COLO668 (cell line): ENCODE measurements around the gene TMEM115.
"Not testable (repeated sequence)": the region's sequence is repeated elsewhere in the genome, so short reads cannot be mapped to it uniquely, and the experiment has no call there.

Source experiments
- DNase-seq: peaks from one replicate; lab custom pipeline; 2025; ENCODE audit not compliant: unreplicated experiment; lab: John Stamatoyannopoulos, UW

TMEM115 gene

DNA sequence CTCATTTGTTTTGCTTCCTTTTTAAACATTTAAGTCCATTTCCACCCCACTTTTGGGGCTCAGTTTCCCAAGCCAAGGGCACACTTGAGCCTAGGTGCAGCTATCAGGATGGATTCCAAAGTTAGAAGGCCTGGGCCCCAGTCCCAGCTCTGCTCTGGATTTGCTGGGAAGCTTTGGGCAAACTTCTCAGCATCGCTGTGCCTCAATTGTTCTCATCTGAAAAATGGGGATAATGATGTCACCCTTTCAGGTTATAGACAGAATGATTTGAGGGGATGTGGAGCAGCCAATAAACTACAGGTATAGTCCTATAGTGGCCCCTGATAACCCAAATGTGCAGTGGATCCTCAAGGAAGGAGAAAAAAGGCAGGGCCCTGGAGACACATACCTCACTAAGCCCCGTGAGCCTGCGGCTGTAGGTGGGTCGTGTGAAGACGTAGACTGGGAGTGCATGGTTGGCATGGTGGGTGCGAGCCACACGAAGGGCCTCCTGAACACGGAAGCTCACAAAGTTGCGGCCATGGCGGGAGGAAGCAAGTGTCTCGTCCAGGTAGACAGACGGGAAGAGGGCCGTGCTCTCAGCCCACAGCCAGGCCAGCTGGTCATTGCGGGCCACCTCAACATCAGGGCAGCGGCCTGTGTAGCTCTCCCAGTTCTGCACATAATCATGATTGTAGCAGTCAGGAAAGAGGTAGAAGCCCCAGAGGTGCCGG, 40.0 kb downstream of the TMEM115 start:
- no peak for DNase-seq

- DNase-seq: no peak
Observed at GRCh38 chr3:50318615-50319014, 40.7 kb downstream of the TMEM115 start.

DNA sequence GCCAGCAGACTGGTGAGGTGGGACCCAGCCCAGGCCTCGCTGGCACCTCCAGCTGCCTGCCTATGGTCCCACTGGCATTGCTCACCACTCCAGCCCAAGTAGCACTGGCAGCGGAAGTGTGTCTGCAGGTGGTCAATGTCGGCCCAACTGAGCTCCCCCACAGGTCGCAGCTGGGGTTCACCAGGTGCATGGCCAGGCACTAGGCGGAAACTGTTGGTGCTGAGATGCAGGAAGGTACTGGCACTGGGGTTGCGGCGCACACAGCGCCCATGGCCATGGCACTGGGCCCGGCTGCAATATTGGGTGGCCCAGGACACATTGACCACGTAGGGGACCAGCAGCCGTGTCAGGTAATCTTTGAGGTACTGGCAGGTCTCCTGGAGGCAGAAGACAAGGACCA, 41.2 kb downstream of the TMEM115 start:
- DNase-seq: no peak

DNA sequence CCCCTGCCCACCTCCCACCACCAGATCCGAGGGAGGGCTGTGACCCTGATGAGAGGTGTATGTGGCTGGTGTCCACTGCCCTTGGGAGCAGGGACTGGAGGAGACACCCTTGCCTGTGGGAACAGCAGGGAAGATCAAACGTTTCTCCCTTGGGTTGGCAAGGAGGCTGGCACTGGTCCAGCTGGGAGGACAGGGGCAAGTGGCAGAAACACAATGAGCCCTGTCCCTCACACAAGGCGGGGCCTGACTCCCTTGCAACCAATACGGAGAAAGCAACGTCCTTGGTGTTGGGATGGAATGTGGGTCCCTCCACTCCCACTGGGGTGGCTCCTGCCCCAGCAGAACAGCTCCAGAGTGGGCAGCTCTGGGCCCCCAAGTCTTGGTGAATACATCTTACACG, 42.0 kb downstream of the TMEM115 start:
- peak; percentile 15 for DNase-seq

- peak; percentile 32 for DNase-seq
Observed at GRCh38 chr3:50316657-50317242, 42.6 kb downstream of the TMEM115 start.

- DNase-seq: no peak
Observed at GRCh38 chr3:50314816-50315215, 44.5 kb downstream of the TMEM115 start.

- no peak for DNase-seq
Observed at GRCh38 chr3:50314342-50314741, 45.0 kb downstream of the TMEM115 start.

GRCh38 chr3:50312041-50312440, 47.3 kb downstream of the TMEM115 start:
- DNase-seq: not testable (repeated sequence)
